Measurements from ENCODE around the gene ZNF862.

The ZNF862 gene

DNA sequence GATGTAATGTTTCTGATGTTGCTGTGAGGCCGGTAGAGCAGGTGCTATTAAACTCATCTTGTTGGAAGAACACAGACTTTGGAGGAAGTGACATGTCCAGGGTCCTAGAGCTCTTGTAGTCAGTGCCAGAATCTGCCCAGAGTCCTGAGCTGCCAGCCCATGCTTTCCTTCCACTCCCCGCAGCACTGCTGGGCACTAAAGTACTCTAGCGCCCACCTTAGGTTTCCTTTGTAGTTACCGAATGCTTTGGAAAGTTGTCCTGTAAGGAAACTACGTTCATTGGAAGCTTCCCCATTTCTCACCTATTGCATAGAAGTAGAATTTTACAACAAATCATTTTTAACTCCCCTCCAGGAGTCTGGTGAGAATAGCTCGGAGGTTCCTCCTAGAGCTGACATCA is 11.0 kb downstream of the ZNF862 start:
- no peak for DNase-seq

DNA sequence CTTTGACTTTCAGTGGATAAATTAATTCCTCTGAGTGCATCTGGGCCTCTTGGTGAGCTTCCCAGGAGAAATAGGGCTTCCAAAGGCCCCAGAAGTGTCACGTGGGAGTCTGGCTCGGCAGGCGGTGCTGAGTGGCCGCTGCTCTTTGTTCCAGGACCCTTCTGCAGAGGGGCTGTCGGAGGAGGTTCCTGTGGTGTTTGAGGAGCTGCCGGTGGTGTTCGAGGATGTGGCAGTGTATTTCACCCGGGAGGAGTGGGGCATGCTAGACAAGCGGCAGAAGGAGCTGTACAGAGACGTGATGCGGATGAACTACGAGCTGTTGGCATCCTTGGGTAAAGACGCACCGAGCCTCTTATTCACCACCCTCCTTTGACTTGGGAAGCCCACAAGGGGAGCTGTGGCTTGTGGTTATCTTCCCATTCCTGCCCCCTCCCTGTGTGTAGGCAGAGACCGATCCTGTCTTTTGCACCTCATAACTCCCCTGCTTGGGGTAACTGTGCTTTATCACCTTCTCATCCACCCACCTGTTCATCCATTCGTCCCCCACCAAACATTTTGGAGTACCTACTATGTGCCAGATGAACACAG is 11.9 kb downstream of the ZNF862 start:
- no peak for DNase-seq

GRCh38 chr7:149850716-149851115 is 12.5 kb downstream of the ZNF862 start:
- no peak for DNase-seq

DNA sequence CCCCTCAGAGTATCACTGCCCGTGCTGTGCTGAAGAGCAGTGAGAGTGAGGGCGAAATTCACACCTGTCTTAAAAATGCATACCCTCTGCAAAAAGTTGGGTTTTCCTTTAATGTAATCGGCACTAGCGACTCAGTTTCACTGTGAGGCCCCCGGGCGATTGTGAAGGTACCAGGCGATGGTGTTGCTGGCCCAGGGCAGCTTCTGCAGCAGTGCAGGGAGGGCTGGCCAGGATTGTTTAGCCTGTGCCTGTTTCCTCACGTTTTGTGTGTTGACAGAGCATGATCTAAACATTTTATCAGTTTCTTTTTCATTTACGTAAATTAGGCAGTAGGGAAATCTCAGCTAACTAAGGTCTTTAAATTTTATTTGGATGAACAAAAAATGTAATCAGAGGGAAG is 13.3 kb downstream of the ZNF862 start:
- no peak for DNase-seq

- DNase-seq = no peak
Measured at GRCh38 chr7:149853157-149853556, 15.0 kb downstream of the ZNF862 start.

GRCh38 chr7:149854611-149855360 is 16.6 kb downstream of the ZNF862 start:
- peak; percentile 85 for DNase-seq

DNA sequence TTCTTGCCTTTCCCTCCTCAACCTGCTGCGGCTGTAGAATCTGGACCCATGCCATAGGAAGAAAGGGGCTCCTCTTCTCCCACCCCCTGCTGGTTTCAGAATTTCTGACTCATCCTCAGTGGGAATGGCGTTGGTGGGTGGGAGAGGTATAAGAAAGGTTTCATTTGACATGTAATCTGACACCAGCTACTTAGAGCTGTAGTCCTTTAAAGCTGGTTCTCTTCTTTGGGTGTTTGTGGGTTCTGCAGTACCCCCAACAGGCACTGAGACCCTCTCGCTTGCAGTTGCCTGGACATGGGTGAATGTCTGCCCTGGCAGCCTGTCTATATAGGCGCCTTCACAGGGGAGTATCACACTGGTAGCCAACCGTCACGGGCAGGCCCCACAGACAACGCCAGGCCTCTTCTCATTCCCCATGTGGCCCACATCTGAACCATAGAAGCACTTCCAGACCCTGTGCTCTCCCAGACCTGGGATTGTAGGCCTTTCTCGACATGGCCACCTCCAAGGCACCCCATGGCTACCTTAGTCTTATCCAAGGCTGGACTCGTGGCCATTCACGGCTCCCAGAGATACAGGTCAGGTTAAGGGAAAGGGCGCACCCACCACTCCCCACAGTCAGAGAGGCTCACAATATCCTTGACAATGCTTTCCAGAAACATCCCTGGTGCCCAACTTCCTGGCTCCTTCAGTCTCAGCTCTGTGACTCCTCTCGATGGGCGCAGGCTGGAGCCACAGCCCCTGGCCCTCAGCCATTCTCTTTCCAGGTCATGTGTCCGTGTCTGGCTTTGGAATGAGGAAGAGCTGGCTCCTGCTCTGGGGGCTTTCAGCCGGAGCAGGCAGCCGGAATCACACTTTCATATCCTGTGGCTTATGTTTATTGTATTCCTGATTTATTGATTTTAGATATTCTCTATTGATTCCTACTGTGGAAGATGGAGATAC is 17.5 kb downstream of the ZNF862 start:
- no peak for DNase-seq

DNA sequence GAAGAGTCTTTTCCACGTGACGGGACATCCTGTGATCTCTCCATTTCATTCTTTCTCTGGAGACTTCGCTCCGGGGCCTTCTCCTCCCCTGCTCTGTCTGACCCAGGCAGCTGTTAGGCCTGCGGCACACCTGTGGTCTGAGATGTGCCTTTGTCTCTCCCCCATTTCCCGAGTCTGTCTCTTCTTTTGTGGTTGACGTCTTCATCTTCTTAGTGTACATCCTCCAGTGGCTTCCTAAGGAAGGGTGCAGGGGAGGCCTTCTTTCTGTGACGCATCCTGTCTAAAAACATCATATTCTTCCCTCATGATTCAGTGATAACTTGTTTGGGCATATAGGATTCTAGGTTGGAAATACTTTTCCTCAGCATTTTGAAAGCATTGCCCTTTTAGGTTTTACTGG is 18.4 kb downstream of the ZNF862 start:
- no peak for DNase-seq

- DNase-seq = no peak
Measured at GRCh38 chr7:149859369-149859768, 21.2 kb downstream of the ZNF862 start.

DNA sequence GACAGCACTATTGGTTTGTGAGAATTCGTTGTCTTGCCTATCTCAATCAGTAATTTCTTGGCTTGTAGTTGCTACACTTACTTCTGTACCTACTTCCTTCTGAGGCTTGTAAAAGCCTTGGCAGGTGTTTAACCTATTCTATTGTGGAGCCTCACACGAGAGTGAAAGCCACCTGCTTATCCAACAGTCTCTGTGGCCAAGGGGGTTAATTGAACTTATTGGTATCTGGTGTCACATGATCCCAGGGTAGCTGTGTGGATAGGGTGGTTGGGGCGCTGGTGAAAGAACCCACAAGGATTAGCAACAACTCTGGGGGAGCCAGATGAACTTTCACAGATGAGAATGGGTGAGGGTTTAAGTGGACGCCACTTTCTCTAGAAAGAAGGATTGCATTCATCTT is 21.7 kb downstream of the ZNF862 start:
- DNase-seq = no peak

GRCh38 chr7:149860821-149861727 is 22.9 kb downstream of the ZNF862 start:
- no peak for DNase-seq

GRCh38 chr7:149861728-149862045 is 23.5 kb downstream of the ZNF862 start:
- DNase-seq = no peak

DNA sequence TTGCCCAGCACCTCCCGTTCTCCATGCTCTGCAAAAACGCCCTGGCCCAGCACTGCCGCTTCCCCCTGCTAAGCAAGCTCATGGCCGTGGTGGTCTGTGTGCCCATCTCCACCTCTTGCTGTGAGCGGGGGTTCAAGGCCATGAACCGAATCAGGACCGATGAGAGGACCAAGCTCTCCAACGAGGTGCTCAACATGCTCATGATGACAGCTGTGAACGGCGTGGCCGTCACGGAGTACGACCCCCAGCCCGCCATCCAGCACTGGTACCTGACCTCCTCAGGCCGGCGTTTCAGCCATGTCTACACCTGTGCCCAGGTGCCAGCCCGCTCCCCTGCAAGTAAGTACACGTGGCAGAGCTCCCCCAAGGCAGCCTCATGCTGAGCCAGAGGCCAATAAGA is 24.0 kb downstream of the ZNF862 start:
- no peak for DNase-seq

DNA sequence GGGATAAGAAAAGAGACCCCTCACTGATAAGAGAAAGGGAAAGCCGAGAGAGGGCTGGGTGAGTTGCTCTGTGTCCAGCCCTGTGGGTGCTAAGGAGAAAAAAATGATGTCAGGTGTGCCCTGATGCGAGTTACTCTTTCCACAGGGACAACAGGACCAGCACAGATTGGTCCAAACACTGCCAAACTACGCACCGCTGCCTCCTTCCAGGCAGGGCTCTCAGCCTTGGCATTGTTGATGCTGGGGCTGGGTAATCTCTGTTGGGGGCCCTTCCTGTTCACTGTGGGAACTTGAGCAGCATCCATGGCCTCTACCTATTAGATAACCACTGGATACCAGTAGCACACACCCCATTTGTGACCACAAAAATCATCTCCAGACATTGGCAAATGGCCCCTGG is 25.3 kb downstream of the ZNF862 start:
- no peak for DNase-seq

DNA sequence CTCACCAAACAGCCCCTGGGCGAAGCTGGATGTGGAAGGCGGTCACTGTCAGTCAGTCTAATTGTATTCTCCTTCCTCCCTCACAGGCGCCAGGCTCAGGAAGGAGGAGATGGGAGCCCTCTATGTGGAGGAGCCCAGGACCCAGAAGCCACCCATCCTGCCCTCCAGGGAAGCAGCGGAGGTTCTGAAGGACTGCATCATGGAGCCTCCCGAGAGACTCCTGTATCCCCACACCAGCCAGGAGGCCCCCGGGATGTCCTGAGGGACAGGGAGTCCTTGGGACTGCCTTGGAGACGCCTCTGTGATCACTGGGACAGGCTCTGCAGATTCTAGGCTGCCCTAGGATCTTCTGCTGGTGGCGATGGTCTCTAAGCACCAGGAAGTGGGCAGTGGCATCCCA is 25.8 kb downstream of the ZNF862 start:
- DNase-seq = no peak

DNA sequence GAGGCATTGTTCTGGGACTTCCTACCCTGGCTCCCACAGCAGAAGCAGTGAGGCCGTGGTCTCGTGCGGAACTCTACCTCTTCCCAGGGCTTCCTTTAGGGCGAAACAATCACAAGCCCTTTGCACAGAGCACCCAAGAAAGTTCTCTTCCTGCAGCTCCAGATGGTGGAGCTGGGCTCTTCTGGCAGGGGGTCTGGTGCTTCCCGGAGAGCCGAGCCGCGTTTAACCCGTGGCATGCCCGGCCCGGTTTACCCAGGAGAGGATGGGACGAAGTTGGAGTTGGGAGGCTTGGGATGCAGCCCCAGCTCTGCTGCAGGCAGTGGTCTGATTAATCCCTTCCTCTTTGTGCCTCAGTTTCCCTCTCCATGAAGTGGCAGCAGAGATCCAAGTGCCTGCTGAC is 26.6 kb downstream of the ZNF862 start:
- no peak for DNase-seq

GRCh38 chr7:149865437-149865836 is 27.3 kb downstream of the ZNF862 start:
- DNase-seq = no peak

GRCh38 chr7:149866139-149866778 is 28.1 kb downstream of the ZNF862 start:
- no peak for DNase-seq

GRCh38 chr7:149866779-149867447 is 28.7 kb downstream of the ZNF862 start:
- DNase-seq = no peak

GRCh38 chr7:149867762-149868622 is 29.8 kb downstream of the ZNF862 start:
- no peak for DNase-seq

Data from NCI-H774 (cell line).